Suprapubic skin (tissue), 4 donors: ENCODE measurements around the gene TRIM69. TPM values are rescaled to one million over a fixed set of nuclear protein-coding genes. Genes with fewer than 3 reads are reported as not detected.

Source experiments
- total RNA-seq, 4 donors: library from RNA; depleted of rRNA; stranded (reverse); fragments of >200 nt; gene quantifications; one replicate each; pipeline ENCODE4 v1.1.0, GENCODE V29; 2016

The TRIM69 gene
- total RNA-seq, 4 donors from 2014 or later = 9.1 to 10.6 (median 9.8) TPM

Other genes with a start within 250 kb of the TRIM69 start
- 10 to 100 TPM; 41.4 to 71.7 (median 57.7) TPM for gene EIF3J, start 199.4 kb upstream of the TRIM69 start, total RNA-seq
- gene SPG11, start 72.9 kb upstream of the TRIM69 start, total RNA-seq = 100 to 1,000 TPM in 1 of 4 donors, 10 to 100 TPM in 3; 65.1 to 195 (median 87.6) TPM
- gene PATL2, start 25.2 kb upstream of the TRIM69 start, total RNA-seq = 1 to 10 TPM in 1 of 4 donors, under 1 TPM in 2, not detected in 1; 0.57 to 1.2 (median 0.86) TPM
- gene B2M, start 25.0 kb upstream of the TRIM69 start, total RNA-seq = 1,000 to 10,000 TPM; 3,609 to 4,918 (median 4,073) TPM
- gene TERB2, start 220.2 kb downstream of the TRIM69 start, total RNA-seq = not detected